Fibroblast of lung (primary cell): ENCODE data around the gene DCPS.

Experiments used
- EZH2 ChIP-seq: IDR thresholded peaks from 2 replicates; pipeline ENCODE4 v1.5.1; 2012; ENCODE audit warnings: low read length, control low read depth, mild to moderate bottlenecking; ENCODE audit errors: missing control alignments
- TF ChIP-seq, protein P1 (sequence below), 2 donors: IDR thresholded peaks in 1 of 2; conservative IDR thresholded peaks in 1 of 2; 1 replicate in 1 of 2; 2 replicates in 1 of 2; pipeline ENCODE4 v1.5.1; 2011 to 2012; ENCODE audit warnings: low read length in 2 of 2, control low read depth in 1 of 2, inconsistent platforms in 1 of 2, low read depth in 1 of 2, mild to moderate bottlenecking in 1 of 2

DNA sequence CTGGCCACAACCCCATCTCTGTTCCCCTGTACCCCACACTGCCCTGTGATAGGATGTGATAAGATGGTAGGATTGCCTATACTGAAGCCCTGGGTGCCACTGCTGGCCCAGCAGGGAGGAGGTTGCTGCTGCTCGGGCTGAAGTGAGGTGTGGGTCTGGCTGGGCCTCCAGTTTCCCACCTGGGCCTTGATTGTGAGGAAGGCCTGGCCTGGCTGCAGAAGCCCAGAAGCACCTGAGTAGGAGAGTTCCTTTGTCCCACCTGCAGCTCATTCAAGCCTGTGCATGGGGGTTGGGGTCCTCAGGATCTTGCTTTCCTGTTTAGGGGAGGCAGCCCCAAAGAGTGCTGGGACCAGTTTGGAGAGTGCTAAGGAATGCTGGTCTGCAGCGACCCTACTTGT lies 54.9 kb downstream of the DCPS start:
- TF ChIP-seq, protein P1, sequence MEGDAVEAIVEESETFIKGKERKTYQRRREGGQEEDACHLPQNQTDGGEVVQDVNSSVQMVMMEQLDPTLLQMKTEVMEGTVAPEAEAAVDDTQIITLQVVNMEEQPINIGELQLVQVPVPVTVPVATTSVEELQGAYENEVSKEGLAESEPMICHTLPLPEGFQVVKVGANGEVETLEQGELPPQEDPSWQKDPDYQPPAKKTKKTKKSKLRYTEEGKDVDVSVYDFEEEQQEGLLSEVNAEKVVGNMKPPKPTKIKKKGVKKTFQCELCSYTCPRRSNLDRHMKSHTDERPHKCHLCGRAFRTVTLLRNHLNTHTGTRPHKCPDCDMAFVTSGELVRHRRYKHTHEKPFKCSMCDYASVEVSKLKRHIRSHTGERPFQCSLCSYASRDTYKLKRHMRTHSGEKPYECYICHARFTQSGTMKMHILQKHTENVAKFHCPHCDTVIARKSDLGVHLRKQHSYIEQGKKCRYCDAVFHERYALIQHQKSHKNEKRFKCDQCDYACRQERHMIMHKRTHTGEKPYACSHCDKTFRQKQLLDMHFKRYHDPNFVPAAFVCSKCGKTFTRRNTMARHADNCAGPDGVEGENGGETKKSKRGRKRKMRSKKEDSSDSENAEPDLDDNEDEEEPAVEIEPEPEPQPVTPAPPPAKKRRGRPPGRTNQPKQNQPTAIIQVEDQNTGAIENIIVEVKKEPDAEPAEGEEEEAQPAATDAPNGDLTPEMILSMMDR (conservative IDR thresholded peaks at IDR 0.05 in 1 of 2, IDR thresholded peaks at IDR 0.05 in 1 of 2; ENCODE audit: low read depth in 1 of 2, low read length in 2 of 2): no peak
- TF ChIP-seq EZH2: no peak
